ENCODE data around the gene CRISP2.
"Not testable (repeated sequence)": the region's sequence is repeated elsewhere in the genome, so short reads cannot be mapped to it uniquely, and the experiment has no call there.

The CRISP2 gene

DNA sequence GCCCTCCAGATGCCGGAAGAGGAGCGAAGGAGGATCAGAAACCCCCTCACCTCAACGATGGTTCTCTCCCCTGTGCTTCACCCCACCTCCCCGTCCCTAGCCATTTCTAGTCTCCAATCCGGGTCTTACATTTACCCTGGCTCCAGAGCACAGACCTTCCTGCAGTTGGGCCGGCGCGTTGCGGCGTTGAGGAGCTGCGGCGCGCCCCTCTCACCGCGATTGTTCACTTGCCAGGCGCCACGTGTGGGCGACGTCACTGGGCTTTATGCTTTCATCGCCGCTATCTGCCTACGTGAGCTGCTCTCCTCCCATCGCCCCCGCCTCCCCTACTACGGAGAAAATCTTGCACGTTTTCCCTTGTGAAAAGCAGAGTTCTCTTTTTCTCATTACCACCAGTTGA lies at the start of gene CRISP2:
TSS of gene CRISP2 (minus strand) at position 198 of the 400 bp plus-strand sequence. CDS start 4,347 bp downstream, outside the sequence.
- no peak for DNase-seq (ENCODE audit: low spot score)

DNA sequence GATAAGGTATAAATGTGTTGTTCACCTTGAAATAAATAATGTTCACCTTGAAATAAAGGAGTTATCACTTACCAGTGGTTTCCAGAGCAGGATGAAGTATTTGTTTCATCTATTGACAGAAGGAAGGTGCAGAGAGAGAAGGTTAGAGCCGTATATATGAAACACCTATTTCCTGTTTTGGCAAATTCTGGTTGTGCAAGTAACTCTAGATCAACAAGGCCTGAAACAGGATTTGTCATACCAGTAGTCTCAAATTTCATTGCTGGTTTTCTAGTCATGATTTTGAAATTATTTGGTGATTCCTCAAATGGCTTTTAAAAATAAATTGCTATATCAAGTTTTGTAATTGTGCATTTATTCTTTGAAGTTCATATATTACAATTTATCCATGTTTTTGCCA lies 30.9 kb upstream of the CRISP2 start, which contains the start of gene CRISP3:
TSS of gene CRISP3 (minus strand) at position 130 of the 400 bp plus-strand sequence. CDS start at position 109, 21 bp downstream.
- DNase-seq (ENCODE audit: low spot score) = no peak

GRCh38 chr6:49743429-49743828 lies 30.1 kb upstream of the CRISP2 start:
- DNase-seq (ENCODE audit: low spot score) = no peak

DNA sequence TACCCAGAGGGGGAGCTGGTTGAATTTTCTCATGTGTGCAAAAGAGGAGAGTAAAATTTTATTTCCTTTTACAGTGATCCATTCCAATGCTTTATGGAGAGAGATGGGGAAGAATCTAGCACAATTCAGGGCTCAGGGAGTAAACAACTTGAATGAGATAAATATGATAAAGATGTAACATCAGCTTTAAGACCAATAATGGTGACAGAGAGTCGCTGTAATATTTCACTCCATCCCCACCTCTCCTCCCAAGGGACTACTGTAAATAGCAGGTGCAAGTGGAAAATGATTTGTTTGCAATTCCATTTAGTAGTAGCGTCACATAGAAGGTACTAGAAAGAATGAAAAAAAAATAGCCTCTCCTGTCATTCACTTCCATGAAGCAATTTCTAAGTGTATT lies 26.1 kb upstream of the CRISP2 start:
- no peak for DNase-seq (ENCODE audit: low spot score)

- DNase-seq (ENCODE audit: low spot score) = no peak
Measured at GRCh38 chr6:49736017-49736508, 22.7 kb upstream of the CRISP2 start.

DNA sequence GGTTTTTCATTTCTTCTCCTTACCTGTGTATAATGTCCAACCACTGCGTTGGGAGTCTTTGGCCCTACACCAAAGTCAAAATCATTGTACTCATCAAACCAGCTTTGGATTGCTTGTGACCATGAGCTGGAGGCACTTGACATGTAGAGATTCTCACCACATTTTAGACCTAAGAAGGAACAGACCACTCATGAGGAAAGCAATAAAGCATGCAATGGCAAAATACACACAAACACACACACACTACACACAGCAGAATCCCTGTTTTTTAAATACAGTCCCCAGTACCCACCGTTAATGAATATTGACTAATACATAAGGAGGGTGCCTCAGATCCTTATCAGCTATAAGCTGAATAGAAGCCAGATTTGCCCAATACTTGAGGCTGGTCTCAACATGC lies 20.3 kb upstream of the CRISP2 start:
- DNase-seq (ENCODE audit: low spot score) = no peak

- no peak for DNase-seq (ENCODE audit: low spot score)
Measured at GRCh38 chr6:49732781-49733180, 19.4 kb upstream of the CRISP2 start.

- no peak for DNase-seq (ENCODE audit: low spot score)
Measured at GRCh38 chr6:49730251-49730650, 16.9 kb upstream of the CRISP2 start.

DNA sequence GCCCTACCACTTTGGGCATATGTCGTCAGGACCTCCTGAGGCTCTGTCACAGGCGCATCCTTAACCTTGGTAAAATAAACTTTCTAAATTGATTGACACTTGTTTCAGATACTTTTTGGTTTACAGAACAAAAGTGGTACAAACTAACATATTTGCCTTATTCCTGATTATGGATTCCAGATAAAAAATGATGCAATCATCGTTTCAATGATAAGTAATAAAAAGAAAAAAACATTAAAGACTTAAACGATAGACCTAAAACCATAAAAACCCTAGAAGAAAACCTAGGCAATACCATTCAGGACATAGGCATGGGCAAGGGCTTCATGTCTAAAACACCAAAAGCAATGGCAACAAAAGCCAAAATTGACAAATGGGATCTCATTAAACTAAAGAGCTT lies 10.6 kb upstream of the CRISP2 start:
- not testable (repeated sequence) for DNase-seq (ENCODE audit: low spot score)

- no peak for DNase-seq (ENCODE audit: low spot score)
Measured at GRCh38 chr6:49721297-49721696, 8.0 kb upstream of the CRISP2 start.

GRCh38 chr6:49720372-49720771 lies 7.0 kb upstream of the CRISP2 start:
- DNase-seq (ENCODE audit: low spot score) = no peak

DNA sequence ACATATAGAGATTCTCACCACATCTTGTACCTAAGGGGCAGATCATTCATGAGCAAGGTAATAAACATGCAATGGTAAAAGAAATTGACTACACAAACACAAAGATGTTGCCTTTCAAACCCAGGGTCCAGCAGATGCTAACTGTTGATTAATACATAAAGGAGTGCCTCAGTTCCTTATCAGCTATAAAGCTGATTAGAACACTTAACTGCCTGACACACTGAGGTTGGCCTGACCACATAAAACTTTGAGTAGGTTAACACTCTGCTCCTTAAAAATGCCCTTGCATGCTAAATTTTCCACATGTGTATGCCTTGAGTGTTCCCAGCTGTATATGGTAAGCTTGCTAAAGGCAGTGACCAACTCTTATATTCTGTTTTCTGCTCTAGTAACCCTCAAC lies 14.9 kb downstream of the CRISP2 start:
- no peak for DNase-seq (ENCODE audit: low spot score)

DNA sequence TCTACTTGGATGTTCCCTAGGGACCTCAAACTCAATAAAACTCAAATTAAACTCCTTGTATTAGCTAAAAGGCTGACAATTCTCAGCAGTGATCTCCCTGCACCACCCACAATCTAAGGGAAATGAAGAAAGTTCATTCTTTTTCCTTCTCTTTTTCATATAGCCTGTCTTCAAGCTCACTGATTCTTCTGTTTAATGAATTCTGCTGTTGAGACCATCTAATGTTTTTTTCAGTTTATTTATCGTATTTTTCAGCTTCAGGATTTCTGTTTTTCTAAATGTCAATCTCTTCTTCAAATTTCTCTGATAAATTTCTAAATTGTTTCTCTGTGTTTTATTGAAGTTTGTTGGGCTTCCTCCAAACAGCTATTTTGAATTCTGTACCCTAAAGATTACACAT lies 19.8 kb downstream of the CRISP2 start:
- DNase-seq (ENCODE audit: low spot score) = no peak

DNA sequence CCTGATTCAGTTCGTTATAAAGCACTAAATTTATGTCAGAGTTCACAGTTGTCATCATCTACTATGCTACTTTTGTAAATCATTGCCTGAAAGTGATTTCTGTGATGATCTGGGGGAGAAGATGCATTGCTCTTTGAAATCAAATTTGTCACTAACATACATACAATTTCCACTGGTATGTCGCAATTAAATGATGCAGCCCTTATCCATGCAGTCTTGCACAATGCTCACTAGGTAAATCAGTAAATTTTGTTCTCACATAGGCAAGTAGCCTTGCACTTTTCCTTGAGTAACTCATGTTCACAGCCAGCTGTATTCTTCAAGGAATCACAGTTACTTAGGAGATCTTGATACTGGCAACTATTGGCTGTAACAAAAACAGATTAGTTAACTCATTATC lies 20.8 kb downstream of the CRISP2 start:
- DNase-seq (ENCODE audit: low spot score) = no peak

DNA sequence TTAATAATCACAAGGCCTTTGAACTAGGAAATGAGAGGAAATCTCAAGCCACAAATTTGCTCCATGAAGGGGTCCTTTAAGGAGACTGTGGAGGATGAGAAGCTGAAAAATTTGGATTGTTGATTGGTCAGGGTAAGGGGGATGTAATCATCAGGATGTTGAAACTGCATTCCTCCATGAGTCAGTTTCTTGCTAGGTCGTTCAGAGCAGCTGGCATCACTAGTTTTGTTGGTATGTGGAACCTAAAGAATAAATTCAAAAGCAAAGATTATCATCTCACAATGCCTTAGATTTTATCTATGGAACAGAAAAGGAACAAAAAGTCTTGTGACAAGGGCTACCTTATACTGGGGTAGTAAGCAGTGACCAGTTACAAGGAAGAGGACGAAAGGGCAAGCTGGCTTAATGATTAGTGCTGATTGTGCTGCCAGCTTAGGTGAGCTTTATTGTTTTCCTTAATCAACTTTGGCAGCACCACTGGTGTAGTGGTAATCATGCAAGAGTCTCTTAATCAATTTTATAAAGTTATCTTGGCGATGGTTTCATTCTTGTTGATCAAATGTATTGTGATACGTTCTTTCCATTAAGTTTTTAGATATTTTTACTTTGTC lies 36.6 kb downstream of the CRISP2 start:
- DNase-seq (ENCODE audit: low spot score) = no peak

GRCh38 chr6:49675816-49676215 lies 37.5 kb downstream of the CRISP2 start:
- DNase-seq (ENCODE audit: low spot score) = no peak

DNA sequence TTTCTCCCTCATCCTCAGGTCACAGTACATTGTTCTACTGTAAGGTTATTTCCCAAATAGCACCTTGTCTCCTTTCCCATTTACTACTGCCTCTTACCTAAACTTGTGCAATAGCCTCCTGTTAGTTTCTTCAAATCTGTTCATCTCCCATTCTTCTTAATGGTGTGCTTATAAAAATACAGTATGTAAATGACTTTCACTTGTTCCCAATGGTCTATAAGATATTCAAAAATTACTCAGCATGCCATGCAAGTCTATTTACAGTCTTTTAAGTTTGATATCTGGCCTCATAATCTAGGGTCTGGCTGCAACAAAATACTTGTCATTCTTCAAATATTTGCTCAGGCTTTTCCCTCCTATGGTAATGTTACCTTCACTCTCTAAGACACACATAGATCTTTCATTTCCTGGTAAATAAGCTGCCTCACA lies 45.2 kb downstream of the CRISP2 start:
- no peak for DNase-seq (ENCODE audit: low spot score)

DNA sequence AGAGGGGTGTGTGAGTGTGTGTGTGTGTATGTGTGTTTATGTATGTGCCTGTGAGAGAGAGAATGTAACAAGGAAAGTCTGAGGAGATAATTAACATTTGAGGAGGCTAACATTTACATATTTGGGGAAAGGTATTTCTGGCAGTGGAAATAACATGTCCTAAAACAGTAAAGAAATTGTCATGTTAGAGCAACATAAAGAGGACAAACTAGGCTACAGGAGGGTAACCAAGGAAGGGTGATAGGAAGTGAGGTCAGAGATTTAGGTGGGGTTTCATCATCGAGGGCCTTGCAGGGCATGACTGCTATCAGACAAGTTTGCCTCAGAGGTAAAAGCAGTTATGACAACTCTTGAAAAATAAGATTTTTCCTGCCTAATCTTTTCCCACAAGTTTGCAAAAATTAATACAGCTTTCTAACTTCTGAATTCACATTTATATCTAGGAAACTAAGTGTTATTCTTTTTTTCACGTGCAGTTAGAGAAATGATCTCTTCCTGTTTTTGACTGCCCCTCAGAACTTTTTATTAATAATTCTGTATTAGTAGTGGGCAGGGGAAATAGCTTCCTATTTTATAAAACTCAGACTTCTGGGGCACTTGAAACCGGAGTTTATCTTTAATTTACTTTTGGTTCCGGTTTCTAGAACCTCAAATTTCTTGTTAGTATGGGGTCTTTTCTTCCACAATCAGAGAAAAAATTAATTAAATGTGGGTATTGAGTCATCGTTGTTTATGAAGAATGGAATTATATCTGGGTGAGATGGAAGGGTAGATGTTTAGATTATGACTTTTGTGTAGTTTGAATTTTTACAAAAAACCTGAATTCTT lies 46.2 kb downstream of the CRISP2 start:
- DNase-seq (ENCODE audit: low spot score) = no peak

DNA sequence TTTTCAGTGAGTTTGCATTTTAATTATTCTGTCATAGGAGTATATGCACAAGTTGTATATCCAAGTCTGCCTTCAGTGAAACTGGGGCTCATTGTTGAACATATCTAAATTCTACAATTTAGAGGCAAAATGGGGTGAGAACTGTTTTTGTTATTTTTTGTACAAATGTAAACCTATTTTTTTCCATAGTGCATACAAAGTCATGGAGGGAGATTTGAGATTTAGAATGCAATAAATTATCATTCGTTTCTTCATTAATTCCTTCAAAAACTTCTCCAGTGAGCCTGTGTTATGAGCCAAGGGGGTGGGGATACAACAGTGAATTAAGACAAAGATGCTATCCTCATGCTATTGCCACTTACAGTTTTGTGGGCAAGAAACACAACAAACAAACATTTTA lies 46.9 kb downstream of the CRISP2 start:
- no peak for DNase-seq (ENCODE audit: low spot score)

DNA sequence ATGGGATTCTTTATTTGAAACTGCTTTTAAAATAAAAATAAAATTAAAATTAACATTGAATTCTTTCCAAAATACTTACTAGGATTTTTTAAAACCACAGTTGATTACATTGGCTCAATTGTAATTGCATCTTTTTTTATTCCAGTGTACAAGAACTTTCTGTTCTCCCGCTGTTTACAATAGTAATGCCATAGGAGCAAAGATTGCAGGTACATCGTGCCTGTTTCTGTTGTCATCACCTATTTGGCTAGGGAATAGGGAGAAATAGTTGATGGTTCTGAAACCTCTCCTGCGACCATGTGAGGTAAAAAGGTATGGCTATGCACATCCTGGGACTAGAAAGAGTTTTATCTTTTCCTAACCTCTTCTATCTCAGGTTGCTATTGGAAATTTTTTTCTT lies 48.5 kb downstream of the CRISP2 start:
- no peak for DNase-seq (ENCODE audit: low spot score)

- not testable (repeated sequence) for DNase-seq (ENCODE audit: low spot score)
Measured at GRCh38 chr6:49664054-49664453, 49.3 kb downstream of the CRISP2 start.

DNA sequence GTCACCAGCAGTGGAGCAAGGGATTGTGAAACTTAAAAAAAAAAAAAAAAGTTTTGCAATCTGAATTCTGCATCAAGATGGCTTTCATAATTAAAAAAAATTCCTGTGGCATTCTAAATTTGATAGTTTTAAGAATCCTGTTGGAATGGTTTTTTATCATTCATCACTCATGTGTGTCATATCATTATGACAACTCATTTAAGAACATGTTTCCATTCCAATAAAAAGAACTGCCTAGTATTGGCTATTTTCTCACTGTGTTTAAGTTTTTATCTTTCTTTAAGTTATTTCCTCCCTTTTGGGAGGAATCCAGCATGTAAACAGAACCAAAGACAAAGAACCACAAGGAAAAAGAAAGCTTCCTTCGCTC lies 50.5 kb downstream of the CRISP2 start:
- no peak for DNase-seq (ENCODE audit: low spot score)

DNA sequence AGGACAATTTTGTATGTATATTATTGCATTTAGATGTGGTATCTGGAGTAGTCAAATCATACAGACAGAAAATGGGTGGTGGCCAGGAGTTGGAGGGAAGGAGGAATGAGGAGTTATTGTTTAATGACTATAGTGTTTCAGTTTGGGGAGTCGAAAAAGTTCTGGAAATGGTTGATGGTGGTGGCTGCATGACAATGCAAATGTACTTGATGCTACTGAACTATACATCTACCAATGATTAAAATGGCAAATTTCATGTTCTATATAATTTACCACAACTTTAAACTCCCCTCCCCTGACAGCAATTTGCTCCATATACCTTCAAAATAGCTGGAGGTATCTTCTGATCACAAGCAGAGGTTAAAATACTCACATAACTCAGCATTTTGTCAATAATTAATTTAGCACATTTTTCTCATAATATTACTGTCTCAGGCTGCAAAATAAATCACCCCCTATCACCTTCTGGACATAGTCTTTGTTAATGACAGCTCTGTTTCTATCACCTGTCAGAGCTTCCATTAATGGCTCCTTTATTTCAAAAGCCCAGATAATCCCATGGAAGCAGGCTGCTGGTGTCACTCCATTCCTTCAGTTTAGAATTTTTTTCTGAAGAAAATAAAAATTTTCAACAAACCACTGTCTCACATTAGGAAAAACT lies 51.0 kb downstream of the CRISP2 start:
- DNase-seq (ENCODE audit: low spot score) = no peak
